Fibroblast of villous mesenchyme (primary cell): ENCODE measurements around the gene CCL4. TPM values are rescaled to one million over a fixed set of nuclear protein-coding genes. Genes with fewer than 3 reads are reported as not detected.
"Not testable (repeated sequence)": the region's sequence is repeated elsewhere in the genome, so short reads cannot be mapped to it uniquely, and the experiment has no call there.

ENCODE experiments used
- DNase-seq: peaks from one replicate; pipeline ENCODE4 v3.0.0-alpha.2; 2010; ENCODE audit warnings: low read depth
- H3K4me3 ChIP-seq: 2 replicates; pipeline ENCODE4 v1.5.1; 2011; ENCODE audit warnings: low read depth, mild to moderate bottlenecking, low read length
- CTCF ChIP-seq: IDR thresholded peaks from 2 replicates; pipeline ENCODE4 v1.5.1; 2012; ENCODE audit warnings: low read depth, mild to moderate bottlenecking, low read length; ENCODE audit not compliant: insufficient read depth
- total RNA-seq: library from RNA; depleted of rRNA; stranded (reverse); fragments of >200 nt; gene quantifications from 2 replicates; pipeline ENCODE4 v1.2.3, GENCODE V29; 2012

The CCL4 gene
- total RNA-seq, 1 donor: not detected

- TF ChIP-seq CTCF: no peak
- H3K4me3 ChIP-seq: no peak overlapping the region
- no peak for DNase-seq
Observed at GRCh38 chr17:36104701-36105181, 1.1 kb downstream of the CCL4 start.

DNA sequence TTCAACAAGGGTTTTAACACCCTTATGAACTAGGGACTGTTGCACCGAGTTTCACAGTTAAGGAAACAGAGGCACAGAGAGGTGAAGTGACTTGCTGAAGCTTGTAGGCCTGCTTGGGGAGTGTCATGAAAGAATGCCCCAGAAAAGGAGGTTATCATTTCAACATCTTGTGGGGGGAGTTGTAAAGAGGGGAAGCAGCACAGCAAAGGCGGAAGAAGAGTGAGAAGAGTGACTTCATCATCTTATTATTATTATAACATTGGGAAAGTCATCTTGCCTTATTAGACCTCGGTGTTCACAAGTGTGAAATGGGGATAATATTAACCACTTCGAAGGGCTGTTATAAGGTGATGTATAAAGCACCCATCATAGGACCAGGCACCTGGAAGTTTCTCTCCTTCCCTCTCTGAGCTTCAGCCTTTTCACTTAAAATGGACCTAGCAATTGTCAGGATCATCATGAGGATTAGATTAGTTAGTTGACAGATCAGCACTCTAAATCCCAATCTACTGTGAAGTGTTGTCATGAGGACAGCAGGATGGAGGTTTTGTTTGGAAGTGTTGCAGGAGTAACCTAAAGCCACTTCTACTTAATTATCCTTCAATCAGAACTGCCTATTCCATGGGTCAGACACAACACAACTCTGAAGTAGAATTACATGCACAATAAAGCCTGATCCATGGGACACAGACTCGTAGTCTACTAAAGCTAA is 2.3 kb downstream of the CCL4 start:
- no peak for TF ChIP-seq CTCF

GRCh38 chr17:36106493-36106835 is 2.8 kb downstream of the CCL4 start:
- H3K4me3 ChIP-seq: no peak overlapping the region
- no peak for DNase-seq
- TF ChIP-seq CTCF: no peak

More for the DNA sequence above, 2.3 kb downstream of the CCL4 start:
- no peak overlapping the region for H3K4me3 ChIP-seq
- no peak for DNase-seq

GRCh38 chr17:36107660-36108059 is 4.0 kb downstream of the CCL4 start:
- H3K4me3 ChIP-seq: no peak overlapping the region
- TF ChIP-seq CTCF: no peak
- no peak for DNase-seq

DNA sequence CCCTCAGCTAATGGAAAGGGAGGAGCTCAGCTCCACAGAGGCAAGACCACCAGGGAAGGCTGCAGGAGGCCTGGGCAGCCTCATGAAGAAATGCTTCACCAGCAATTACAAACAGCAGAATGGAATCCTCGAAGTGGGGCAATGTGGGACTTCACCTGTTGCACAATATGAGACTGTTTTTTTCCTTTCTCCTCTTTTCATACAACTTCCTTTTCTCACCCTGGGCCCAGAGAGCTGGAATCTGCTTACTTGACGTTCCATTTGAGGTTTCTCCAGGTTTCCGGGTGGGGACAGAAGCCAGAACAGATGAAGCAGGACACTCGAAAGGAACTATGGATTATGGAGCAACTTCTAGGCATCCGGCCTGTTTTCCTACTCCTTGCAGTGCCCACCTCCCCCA is 4.6 kb downstream of the CCL4 start:
- not testable (repeated sequence) for H3K4me3 ChIP-seq, DNase-seq

DNA sequence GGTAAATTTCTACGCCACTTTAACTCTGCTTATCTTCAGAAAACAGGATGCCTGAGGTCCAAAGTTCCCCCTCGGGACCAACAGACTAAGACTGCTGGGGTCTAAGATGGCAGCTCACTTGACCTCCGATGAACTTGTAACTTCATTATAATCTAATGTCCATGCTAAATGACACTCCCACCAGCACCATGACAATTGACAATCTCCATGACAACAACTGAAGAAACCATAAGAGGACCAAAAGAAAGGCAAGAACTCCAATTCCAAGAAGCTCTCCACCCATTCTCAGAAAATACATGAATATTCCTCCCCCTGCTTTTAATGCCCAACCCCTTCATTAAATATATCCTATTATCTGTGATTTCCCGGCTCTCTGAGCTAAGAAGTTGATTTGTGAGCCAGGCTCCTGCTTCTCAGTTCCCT is 7.5 kb downstream of the CCL4 start:
- H3K4me3 ChIP-seq: no peak overlapping the region
- no peak for DNase-seq
- TF ChIP-seq CTCF: no peak

GRCh38 chr17:36112572-36112971 is 8.9 kb downstream of the CCL4 start:
- no peak for TF ChIP-seq CTCF
- DNase-seq: no peak
- no peak overlapping the region for H3K4me3 ChIP-seq

DNA sequence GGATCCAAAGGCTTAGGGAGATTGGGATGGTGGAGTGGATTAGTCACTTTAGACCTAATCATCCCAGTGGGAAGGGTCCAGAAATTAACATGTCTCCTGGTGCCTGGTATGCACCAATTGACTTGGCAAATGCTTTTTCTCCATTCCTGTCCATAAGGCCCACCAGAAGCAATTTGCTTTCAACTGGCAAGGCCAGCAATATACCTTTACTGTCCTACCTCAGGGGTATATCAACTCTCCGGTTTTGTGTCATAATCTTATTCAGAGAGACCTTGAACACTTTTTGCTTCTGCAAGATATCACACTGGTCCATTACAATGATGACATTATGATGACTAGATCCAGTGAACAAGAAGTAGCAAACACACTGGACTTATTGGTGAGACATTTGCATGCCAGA is 9.5 kb downstream of the CCL4 start:
- DNase-seq, H3K4me3 ChIP-seq: not testable (repeated sequence)

- DNase-seq, H3K4me3 ChIP-seq: not testable (repeated sequence)
Observed at GRCh38 chr17:36114971-36115648, 11.5 kb downstream of the CCL4 start.

GRCh38 chr17:36115649-36115977 is 12.0 kb downstream of the CCL4 start:
- H3K4me3 ChIP-seq, DNase-seq: not testable (repeated sequence)
